ENCODE data around the gene MYBPC2.

- TF ChIP-seq ZFP37 (tag by site-specific recombination; IDR thresholded peaks at IDR 0.05) (no peak), CTCF (tag by site-specific recombination; IDR thresholded peaks at IDR 0.05) (no peak), ELK4 (IDR thresholded peaks at IDR 0.05; ENCODE audit: borderline replicate concordance, low read depth, low read length) (no peak), ZNF362 (tag by site-specific recombination; IDR thresholded peaks at IDR 0.05) (no peak), ZNF121 (tag by site-specific recombination; IDR thresholded peaks at IDR 0.05) (no peak), ZNF792 (tag by site-specific recombination; IDR thresholded peaks at IDR 0.05) (no peak), SALL2 (tag by site-specific recombination; IDR thresholded peaks at IDR 0.05; ENCODE audit: borderline replicate concordance) (no peak), ZNF473 (tag by site-specific recombination; IDR thresholded peaks at IDR 0.05) (no peak), ZNF211 (tag by site-specific recombination; IDR thresholded peaks at IDR 0.05; ENCODE audit: low read depth) (no peak), ZNF560 (tag by site-specific recombination; IDR thresholded peaks at IDR 0.05; ENCODE audit: borderline replicate concordance) (no peak), KLF17 (tag by site-specific recombination; IDR thresholded peaks at IDR 0.05) (no peak), ZNF292 (tag by site-specific recombination; IDR thresholded peaks at IDR 0.05; ENCODE audit: borderline replicate concordance, low read depth) (no peak), ZNF146 (tag by site-specific recombination; IDR thresholded peaks at IDR 0.05) (no peak)
Observed at GRCh38 chr19:50488389-50489194, 55.9 kb downstream of the MYBPC2 start.
